ENCODE data around the gene GAK.

The GAK gene

DNA sequence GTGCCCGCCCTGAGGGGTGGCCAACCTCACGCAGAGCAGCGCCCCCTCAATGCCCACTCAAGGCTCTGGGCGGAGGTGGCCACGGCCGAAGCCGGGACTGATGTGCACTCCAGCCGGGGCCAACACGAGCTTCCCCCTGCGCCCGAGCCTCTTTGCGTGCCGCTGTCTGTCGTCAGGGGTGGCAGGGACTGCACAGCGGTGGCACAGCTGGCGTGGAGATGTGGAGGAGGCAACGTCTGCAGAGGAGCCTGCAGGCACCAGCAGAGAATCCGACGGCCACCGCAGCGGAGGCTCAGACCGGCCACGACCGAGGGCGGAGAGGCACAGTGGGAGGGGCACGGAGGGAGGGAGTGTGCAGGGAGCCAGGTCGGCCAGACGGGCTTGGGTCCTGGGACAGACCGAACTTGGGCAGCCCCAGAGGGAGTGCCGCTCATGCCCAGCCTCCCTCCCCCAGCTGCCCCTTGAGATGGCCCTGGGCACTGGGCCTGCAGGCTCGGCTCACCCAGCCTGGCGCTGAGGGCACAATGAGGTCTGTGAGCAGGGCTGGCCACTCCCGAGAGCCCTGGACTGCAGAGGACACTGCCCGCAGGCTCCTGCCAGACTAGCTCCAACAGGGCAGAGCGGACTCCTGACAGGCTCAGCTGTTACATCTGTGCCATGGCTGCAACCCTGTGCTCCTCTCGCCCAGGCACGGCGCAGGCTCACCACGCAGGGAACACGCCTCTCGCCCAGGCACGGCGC, 59.7 kb downstream of the GAK start:
- DNase-seq (ENCODE audit: low spot score) (no peak), FAIRE-seq (no peak)

- DNase-seq (ENCODE audit: low spot score) (no peak), FAIRE-seq (no peak)
Observed at GRCh38 chr4:871484-871883, 60.6 kb downstream of the GAK start.

DNA sequence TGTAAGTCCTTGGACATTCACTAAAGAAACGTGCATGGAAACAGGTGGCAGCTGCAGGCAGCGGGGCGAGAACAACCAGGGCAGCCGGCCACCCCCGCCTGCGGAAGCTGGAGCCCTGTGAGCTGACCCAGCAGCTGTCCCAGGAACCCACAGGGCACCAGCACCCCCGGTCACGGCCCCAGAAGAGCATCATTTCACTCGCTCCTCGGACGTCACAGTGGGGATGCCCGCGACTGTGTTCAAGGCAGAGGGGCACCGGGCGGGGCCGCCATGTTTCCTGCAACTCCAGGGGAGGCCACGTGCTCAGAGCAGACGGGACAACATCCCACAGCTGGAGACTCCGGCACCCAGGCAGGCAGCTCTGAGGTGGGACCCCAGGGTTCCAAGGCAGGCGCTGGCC, 61.2 kb downstream of the GAK start:
- no peak for FAIRE-seq

DNA sequence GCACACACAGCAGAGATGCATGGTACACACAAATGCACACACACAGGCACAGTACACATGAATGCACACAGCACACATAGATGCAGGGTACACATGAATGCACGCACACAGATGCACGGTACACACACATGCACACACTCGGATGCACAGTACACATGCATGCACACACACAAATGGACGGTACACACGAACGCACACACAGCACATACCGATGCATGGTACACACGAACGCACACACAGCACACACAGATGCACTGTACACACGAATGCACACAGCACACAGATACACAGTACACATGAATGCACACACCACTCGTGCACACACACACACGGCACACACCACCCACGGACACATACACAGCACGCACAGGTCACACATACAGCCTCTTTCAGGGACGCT, 62.3 kb downstream of the GAK start:
- no peak for DNase-seq (ENCODE audit: low spot score)
- peak; percentile 17 for FAIRE-seq

More for the DNA sequence above, 61.2 kb downstream of the GAK start:
- no peak for DNase-seq (ENCODE audit: low spot score)

DNA sequence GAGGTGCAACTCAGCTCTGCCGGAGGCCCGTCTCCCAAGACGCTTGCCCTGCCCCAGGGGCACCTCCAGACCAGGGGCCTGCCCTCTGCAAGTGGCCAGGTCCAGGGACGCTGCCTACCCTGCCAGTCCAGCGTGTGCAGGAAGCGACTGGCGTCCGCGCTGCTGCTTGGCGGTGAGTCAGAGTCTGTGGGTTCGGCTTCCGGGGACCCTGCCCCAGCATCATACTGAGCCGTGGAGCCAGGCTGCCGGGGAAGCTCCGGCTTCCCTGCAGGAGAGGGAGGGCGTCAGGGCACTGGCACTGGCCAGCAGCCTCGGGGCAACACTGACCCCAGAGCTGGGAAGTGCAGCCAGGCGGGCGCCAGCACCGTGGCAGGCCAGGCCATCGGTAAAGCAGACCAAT, 63.7 kb downstream of the GAK start:
- FAIRE-seq (no peak), DNase-seq (ENCODE audit: low spot score) (no peak)

DNA sequence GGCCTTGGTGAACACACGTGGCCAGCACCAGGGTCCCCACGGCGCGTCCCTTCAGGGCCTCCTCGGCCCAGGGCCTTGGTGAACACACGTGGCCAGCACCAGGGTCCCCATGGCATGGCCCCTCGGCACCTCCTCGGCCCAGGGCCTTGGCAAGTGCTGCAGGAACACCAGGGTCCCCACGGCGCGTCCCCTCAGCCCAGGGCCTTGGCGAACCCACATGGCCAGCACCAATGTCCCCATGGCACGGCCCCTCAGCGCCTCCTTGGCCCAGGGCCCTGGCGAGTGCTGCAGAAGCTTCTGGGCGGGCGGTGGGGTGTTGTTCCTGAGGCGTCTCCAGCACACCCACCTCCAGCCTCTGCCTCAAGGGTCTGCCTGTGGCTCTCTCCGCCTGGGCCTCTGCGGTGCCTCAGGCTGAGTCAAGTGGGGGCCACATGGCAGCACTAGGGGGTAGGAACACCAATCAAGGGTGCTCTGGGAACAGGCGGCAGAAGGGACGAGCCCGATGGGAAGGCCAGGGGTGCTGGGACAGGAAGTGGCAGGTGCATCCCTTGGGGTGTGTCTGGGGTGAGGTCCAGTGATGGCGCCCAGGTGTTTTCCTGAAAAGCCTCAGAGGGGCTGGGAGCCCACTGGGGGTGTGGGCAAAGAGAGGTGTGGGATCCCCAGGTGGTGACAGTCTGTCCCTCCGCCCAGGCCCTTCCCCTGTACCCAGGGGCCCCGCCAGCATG, 64.4 kb downstream of the GAK start:
- no peak for FAIRE-seq

DNA sequence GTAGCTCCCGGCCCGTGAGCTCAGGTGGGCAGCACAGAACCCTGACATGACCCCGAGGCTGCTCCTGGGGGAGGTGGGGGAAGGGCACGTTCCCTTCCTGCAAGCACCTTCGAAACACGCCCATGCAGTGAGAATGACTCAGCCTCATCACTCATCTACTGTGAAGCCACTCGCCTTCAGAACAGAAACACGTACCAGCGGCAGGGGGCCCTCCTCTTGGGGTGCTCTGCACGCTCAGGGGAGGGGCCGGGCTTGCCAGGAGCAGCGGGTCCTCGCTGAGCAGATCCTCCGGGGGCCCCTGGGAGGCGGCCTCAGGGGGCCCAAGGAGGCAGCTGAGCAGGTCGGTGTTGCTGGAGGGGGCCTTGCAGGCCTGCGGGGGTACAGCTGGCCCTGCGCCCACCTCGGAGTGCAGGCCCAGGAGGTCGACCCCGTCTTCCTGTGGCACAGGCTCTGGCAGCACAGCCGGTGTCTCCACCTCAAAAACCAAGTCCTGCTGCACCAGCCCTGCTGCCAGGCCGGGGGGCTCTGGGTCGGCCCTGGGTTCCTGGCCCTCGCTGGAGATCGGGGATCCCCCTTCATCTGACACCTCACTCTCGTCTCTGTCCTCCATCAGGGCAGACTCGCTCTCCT, 65.2 kb downstream of the GAK start:
- no peak for DNase-seq (ENCODE audit: low spot score)
- FAIRE-seq, result no peak

More for the DNA sequence above, 64.4 kb downstream of the GAK start:
- DNase-seq (ENCODE audit: low spot score), result no peak

DNA sequence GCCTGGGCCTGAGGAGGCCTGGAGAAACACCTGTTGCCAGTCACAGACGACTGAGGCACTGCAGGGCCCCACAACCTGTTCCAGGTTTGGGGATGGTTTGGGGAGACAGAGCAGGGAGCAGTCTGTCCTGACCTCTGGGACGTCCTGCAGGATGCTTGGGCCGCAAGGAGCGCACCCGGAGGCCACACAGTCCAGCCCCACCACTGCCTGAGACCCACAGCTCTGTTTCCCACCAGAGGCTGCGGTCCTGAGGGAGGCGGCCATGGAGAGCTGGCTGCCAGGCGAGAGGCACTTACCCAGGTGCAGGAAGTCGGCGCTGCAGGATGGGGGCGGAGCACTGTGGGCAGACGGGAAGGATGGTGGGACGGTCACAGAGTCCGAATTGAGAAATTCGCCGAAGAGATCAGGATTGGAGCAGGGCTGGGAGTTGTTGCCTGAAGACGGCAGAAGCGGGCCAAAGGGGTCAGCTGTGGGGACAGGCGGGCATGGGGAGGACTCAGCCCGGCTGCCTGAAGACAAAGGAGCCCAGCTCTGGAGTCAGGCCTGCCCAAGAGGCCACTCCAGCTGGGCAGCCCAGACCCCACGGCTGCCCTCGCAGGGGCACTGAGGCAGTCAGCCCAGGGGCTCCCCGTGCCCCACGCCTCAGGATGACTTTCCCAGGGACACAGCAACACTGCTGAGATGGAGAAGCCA, 65.9 kb downstream of the GAK start:
- FAIRE-seq, result no peak
- no peak for DNase-seq (ENCODE audit: low spot score)

DNA sequence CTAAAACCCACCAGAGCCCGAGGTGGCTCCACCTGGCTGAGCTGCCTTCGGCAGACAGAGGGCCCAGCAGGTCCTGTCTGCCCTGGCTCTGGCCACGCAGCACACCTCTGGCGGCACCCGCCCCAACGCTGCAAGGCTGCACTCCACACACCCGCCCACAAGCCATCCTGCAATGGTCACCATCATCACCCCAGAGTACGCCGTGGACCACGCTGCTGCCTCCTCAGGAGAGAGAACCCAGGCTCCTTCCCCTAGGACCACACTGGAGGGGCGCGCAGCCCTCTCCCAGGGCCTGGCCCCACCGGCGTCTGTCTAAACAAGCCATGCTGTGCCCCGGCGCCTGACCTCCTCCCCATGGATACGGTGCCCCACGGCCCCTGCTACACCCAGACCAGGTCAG, 66.5 kb downstream of the GAK start:
- DNase-seq (ENCODE audit: low spot score) (no peak), FAIRE-seq (no peak)

DNA sequence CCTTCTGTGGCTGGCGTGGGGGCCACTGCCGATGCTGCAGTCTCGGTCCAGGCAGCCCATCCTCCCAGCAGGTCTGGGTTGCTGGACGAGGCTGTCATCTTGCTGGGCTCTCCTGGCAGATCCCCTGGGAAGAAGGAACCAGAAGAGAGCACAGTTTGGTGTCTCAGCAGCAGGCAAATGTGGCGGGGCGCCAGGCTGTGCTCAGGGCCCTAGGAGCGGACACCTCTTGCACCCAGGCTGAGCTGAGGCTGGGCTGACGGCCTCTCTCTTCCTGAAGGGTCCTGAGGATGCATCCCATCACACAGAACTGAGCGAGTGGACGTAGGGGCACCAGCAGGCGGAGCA, 67.0 kb downstream of the GAK start:
- FAIRE-seq, result no peak

DNA sequence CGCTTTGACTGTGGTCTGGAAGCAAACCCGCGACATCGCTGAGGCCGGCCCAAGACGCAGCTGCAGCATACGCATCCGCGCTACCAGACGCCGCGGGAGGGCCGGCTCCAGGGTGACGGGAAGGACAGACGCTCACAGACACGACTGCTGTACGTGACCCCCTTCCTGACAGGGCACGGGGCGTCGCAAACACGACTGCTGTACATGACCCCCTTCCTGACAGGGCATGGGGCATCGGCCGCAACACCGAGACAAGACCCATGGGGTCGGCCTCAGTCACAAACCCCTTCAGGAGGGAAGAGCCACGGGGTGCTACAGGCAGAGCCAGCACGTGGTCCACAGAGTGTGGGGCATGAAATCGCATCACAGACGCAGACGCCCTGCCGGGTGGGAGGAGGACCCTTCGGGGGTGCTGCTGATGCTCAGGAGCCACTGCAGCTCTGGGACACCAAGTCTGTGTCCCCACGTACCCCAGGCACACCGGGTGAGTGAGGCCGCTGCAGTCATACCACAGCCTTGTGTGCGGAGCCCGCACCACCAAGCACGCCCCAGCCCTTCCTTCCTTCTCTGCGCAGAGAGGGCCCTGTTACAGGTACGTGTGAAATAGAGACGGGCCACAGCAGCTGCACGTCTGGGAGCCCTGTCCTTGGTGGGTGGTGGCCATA, 67.5 kb downstream of the GAK start:
- DNase-seq (ENCODE audit: low spot score), result no peak
- no peak for FAIRE-seq

More for the DNA sequence above, 67.0 kb downstream of the GAK start:
- no peak for DNase-seq (ENCODE audit: low spot score)

DNA sequence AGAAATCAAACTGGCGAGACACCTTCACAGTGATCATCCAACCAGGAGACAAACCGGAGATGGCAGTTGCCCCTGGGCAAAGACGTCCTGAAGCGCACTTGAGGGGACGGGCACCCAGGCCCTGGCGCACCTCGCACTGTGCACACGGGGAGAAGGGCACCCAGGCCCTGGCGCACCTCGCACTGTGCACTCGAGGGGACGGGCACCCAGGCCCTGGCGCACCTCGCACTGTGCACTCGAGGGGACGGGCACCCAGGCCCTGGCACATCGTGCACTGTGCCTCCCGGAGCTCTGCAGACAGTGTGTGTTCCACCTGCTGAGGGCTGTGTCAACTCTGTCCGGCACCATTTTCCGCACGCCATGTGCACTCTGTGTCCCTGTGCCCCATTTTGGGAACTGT, 71.6 kb downstream of the GAK start:
- DNase-seq (ENCODE audit: low spot score) (no peak), FAIRE-seq (no peak)

GRCh38 chr4:859496-859895, 72.6 kb downstream of the GAK start:
- no peak for FAIRE-seq
- no peak for DNase-seq (ENCODE audit: low spot score)

DNA sequence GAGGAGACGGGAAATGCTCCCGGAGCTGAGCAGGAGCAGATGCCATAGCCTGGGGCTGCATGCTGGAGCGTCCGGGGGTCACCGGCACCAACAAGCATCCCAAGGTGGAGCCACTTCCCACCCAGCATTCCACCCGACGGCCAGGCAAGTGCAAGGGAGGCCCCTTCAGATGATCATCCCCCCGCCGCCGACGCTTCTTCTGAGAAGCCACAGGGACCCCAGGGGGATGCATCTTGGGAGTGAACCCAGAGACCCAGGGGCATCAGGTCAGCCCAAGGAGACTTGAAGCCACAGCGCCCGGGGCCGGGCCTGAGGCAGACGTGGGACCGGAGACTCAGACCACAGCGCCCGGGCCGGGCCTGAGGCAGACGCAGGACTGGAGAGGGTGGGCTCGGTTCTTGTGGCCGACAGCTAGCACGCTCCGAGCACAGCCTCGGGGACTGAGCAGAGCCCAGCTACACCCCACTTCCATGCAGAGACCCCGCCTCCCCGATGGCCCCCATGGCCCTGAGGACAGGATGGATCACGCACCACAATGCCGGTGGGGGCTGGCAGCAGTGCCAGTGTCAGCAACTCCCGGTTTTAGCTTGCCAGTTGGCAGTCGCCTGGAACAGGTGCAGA, 73.2 kb downstream of the GAK start:
- FAIRE-seq (no peak), DNase-seq (ENCODE audit: low spot score) (no peak)

GRCh38 chr4:858041-858481, 74.1 kb downstream of the GAK start:
- FAIRE-seq, result no peak

DNA sequence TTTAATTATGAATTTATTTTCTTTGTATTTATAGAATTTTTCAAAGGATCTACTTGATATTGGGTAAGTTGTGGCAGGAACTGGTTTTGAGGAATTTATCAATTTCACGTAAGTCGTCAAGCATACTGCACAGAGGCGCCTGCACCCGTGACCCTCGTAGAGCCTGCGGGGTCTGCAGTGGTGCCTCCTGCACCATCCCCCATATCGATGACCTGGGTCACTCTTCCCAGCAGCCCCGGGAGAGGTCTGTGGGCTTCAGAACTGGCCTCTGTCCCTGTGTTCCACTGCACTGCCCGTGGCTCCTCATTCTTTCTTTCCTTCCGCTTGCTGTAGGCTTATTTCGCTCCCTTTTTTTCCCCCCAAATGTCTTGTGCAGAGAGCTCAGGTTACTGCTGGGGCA, 74.7 kb downstream of the GAK start:
- no peak for FAIRE-seq

More at GRCh38 chr4:858041-858481, 74.1 kb downstream of the GAK start:
- no peak for DNase-seq (ENCODE audit: low spot score)

GRCh38 chr4:856225-856901, 75.8 kb downstream of the GAK start:
- peak; percentile 65 for FAIRE-seq

More for the DNA sequence above, 74.7 kb downstream of the GAK start:
- DNase-seq (ENCODE audit: low spot score), result no peak

DNA sequence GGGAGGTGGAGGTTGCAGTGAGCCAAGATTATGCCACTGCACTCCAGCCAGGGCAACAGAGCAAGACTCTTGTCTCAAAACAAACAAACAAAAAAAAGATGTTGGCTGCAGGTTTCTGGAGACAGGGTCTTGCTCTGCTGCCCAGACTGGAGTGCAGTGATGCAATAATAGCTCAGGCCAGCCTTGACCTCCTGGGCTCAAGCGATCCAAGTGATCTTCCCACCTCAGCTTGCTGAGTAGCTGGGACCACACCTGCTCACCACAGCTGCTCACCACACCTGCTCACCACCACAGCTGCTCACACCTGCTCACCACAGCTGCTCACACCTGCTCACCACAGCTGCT, 76.3 kb downstream of the GAK start:
- FAIRE-seq, result peak; percentile 5
- DNase-seq (ENCODE audit: low spot score), result no peak

More at GRCh38 chr4:856225-856901, 75.8 kb downstream of the GAK start:
- DNase-seq (ENCODE audit: low spot score), result no peak

- FAIRE-seq (no peak), DNase-seq (ENCODE audit: low spot score) (no peak)
Observed at GRCh38 chr4:854356-854755, 77.8 kb downstream of the GAK start.

DNA sequence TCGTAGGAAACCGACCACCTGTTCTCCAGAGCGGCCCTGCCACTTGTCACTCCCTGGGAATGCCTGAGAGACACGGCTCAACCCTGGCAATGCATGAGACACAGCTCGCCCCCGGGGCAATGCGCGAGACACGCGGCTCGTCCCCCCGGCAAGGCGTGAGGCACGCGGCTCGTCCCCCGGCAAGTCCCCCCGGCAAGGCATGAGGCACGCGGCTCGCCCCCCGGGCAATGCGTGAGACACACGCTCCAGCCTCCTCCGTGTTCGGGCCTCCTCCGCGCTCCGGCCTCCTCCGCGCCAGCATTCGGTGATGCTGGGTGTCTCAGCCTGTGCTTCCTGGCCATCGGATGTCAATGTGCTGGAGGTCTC, 78.7 kb downstream of the GAK start:
- FAIRE-seq (no peak), DNase-seq (ENCODE audit: low spot score) (no peak)
